ENCODE results near the gene OTOGL. TPM values are rescaled to one million over a fixed set of nuclear protein-coding genes. Genes with fewer than 3 reads are reported as not detected.
"Not testable (repeated sequence)": the region's sequence is repeated elsewhere in the genome, so short reads cannot be mapped to it uniquely, and the experiment has no call there.

The OTOGL gene
- total RNA-seq, 1 experiment from 2014 or later = 0.71 TPM

DNA sequence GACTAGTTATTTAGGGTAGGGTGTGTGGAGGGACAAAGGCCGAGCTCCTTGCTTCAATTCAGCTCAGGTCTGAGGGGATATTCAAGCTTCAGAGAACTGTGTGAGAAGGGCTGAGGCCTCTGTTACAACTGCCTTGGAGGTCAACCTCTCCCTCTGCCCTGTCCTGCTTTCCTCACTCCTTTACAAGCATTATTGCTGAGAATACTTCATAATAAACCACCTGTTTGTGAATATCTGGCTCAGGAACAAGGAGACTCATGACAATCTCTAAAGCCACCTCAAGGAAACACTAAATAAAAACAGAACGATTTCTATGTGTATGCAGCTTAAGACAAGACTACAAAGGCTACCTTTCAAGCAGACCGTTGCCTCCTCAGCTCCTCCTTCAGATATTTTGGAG is 21.7 kb downstream of the OTOGL start:
- DNase-seq (ENCODE audit: low read depth) = no peak

- DNase-seq (ENCODE audit: low read depth) = no peak
These were observed 22.3 kb downstream of the OTOGL start for GRCh38 chr12:80121661-80122060.

GRCh38 chr12:80129895-80130530 is 30.7 kb downstream of the OTOGL start:
- peak; percentile 15 for DNase-seq (ENCODE audit: low read depth)

- DNase-seq (ENCODE audit: low read depth) = no peak
These were observed 36.3 kb downstream of the OTOGL start for GRCh38 chr12:80135624-80136023.

DNA sequence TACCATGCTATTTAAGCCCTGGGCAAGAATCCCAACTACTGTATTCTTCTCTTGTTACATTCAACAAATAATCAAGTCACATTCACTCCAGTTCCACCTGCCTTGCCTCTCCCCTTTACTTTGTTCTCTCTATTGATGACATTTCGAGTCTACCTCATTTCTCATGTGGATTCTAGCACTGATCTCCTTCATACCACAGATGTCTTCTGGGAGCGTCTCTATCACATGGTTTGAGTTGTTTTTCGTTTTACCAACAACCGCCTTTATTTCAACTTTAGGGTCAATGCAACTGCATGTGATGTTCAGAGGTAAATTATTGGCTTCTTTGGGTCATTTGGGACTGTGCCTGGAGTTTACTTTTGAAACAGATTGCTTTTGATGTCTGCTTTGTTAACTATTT is 40.7 kb downstream of the OTOGL start:
- DNase-seq (ENCODE audit: low read depth) = no peak

DNA sequence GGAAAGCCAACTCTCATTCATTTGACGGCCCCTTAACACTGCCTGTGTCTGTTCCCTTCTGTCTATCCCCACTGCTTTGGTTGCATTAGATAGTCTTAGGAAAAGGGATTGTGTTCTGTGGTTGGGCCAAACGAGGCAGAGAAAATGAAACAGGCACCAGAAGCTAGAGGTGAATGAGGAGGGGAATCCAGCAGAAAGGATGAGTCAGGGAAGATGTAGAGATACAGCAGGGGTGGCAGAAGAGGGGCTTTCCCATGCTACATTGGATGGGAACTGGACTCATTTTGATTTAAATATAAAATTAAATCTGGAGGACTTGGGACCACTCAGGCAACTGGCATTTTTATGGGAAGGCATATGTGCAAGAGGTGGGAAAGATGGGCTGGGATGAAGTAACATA is 43.3 kb downstream of the OTOGL start:
- peak; percentile 40 for DNase-seq (ENCODE audit: low read depth)

- no peak for DNase-seq (ENCODE audit: low read depth)
These were observed 44.2 kb downstream of the OTOGL start for GRCh38 chr12:80143537-80143936.

DNA sequence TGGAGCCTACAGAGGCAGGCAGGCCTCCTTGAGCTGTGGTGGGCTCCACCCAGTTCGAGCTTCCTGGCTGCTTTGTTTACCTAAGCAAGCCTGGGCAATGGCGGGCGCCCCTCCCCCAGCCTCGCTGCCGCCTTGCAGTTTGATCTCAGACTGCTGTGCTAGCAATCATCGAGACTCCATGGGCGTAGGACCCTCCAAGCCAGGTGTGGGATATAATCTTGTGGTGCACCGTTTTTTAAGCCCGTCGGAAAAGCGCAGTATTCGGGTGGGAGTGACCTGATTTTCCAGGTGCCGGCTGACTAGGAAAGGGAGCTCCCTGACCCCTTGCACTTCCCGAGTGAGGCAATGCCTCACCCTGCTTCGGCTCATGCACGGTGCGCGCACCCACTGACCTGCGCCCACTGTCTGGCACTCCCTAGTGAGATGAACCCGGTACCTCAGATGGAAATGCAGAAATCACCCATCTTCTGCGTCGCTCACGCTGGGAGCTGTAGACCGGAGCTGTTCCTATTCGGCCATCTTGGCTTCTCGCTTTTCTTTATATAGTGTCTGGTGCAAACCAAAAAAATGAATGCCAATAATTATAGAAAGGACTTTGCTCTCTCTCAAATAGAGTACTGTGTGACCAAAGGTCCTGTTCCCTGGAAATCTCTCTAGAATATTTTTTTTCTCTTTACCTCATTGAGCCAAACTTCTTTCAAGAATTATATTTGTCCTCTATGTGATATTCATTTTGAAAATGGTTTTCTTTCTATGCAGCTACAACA is 50.4 kb downstream of the OTOGL start:
- not testable (repeated sequence) for DNase-seq (ENCODE audit: low read depth)

DNA sequence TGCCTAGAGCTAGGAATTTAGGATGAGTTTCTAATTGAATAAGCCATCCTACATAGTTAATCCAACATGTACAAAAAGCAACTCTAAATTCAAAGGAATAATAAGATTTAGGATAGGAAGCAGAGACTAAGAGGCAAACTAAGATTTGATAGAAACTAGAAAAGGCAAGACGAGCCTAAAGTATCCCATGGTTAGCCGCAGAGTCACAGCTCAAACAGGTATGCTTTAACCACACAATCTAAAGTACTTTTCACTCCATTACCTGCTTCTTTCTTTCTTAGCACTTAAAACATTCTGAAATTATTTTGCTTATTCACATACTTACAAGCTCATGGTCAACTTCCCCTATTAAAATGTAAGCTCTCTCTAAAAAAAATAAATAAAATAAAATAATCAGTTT is 51.8 kb downstream of the OTOGL start:
- no peak for DNase-seq (ENCODE audit: low read depth)

DNA sequence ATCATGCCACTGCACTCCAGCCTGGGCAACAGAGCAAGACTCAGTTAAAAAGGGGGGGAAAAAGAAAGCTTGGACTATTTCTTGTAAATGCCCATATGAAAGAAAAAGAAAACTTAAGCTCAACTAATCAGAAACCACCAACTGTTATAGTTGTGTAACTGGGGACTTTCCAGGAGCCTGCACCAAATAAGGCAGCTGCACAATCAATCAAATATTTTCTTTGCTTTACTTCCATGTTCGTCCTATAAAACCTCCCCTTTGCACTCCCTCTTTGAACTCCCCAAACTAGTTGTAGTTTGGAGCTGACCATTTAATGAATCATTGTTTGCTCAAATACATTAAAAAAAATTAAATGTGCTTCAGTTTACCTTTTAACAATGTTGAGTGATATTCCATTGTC is 54.9 kb downstream of the OTOGL start:
- peak; percentile 50 for DNase-seq (ENCODE audit: low read depth)

DNA sequence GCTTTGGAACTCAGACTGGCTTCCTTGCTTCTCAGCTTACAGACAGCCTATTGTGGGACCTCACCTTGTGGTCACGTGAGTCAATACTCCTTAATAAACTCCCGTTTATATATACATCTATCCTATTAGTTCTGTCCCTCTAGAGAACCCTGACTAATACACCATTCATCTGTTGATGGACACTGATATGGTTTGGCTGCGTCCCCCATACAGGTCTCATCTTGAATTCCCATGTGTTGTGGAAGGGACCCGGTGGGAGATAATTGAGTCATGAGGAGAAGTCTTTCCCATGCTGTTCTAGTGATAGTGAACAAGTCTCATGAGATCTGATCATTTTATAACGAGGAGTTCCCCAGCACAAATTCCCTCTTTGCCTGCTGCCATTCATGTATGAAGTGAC is 57.0 kb downstream of the OTOGL start:
- DNase-seq (ENCODE audit: low read depth) = peak; percentile 39

- DNase-seq (ENCODE audit: low read depth) = peak; percentile 30
These were observed 58.3 kb downstream of the OTOGL start for GRCh38 chr12:80157645-80158044.

GRCh38 chr12:80161612-80162011 is 62.3 kb downstream of the OTOGL start:
- DNase-seq (ENCODE audit: low read depth) = no peak

- no peak for DNase-seq (ENCODE audit: low read depth)
These were observed 62.8 kb downstream of the OTOGL start for GRCh38 chr12:80162177-80162576.

DNA sequence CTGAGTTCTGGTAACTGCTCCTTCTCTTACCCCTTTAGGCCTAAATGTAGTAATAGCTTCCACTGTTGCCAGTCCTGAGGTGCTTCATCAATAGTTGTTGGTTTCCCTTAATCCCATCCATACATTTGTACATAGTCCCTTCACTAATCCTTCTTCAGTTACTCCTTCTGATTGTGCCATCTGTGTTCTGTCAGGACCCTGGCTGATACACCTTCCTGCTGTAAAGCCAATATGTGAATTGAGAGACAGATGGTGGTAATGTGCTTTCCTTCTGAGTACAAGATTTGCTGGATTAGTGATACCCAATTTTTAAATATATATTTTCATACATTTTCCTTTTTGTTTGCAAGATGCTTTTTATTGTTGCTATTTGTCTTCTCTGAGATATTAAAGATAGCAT is 66.4 kb downstream of the OTOGL start:
- no peak for DNase-seq (ENCODE audit: low read depth)

DNA sequence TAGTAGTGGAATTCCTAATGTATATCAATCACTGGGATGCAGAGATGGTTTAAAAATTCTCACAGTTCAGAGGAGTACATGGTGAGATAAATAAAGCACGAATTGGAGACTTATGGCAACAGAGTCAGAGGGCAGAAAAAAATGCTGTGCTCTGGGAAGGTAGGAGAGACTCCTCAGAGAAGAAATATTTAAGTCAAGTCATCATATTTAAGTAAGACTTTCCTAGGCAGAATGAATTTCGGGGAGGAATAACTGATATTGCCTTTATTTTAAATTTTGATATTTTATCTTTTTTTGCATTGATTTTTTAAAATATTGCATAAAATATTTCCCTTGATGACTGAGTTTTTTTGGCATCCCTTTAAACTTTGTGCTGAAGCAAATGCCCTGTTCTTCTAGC is 67.4 kb downstream of the OTOGL start:
- no peak for DNase-seq (ENCODE audit: low read depth)

GRCh38 chr12:80168936-80169335 is 69.6 kb downstream of the OTOGL start:
- no peak for DNase-seq (ENCODE audit: low read depth)

DNA sequence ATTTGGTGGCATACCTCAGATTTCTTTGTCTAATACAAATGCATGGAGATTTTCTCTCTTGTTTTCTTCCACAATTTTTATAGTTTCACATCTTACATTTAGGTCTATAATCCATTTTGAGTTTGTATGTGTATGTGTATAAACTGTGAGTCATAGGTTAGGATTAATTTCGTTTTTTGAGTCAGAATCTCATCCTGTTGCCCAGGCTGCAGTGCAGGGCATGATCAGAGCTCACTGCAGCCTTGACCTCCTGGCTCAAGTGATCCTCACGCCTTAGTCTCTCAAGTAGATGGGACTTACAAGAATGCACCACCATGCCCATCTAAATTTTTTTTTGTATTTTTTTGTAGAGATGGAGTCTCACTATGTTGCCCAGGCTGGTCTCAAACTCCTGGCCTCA is 71.6 kb downstream of the OTOGL start:
- peak; percentile 24 for DNase-seq (ENCODE audit: low read depth)

DNA sequence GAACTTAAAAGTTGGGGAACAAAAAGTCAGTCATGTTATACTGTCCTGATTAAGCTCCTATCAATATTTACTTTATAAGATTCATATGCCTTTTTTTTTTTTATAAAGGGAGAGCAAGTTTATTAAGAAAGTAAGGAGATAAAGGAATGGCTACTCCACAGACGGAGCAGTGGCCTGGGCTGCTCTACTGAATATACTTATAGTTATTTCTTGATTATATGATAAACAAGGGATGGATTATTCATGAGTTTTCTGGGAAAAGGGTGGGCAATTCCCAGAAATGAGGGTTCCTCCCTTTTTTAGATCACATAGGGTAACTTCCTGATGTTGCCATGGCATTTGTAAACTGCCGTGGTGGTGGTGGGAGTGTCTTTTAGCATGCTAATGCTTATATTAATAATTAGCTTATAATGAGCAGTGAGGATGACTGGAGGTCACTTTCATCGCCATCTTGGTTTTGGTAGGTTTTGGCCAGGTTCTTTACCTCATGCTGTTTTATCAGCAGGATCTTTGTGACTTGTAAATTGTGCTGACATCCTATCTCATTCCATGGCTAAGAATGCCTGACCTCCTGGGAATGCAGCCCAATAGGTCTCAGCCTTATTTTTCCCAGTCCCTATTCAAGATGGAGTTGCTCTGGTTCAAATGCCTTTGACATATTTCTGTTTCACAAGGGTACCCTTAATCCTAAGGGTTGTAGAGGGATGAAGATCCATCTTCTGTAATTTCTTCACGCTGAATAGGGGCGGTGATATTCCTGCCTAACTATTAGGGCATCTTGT is 73.9 kb downstream of the OTOGL start:
- DNase-seq (ENCODE audit: low read depth) = no peak

GRCh38 chr12:80175307-80175930 is 76.1 kb downstream of the OTOGL start:
- DNase-seq (ENCODE audit: low read depth) = no peak

GRCh38 chr12:80176706-80177105 is 77.4 kb downstream of the OTOGL start:
- DNase-seq (ENCODE audit: low read depth) = no peak

- no peak for DNase-seq (ENCODE audit: low read depth)
These were observed 79.5 kb downstream of the OTOGL start for GRCh38 chr12:80178846-80179245.

Data from M059J (cell line).